T47D (cell line): Measurements from ENCODE around the gene YES1.

Experiments
- DNase-seq, 2 experiments: peaks; one replicate each; pipeline versions ENCODE4 v3.0.0 to v3.0.0-alpha.2; 2011 to 2012; ENCODE audit warnings: low read depth in 1 of 2, low spot score in 1 of 2
- JUND ChIP-seq: IDR thresholded peaks from 2 replicates; pipeline ENCODE4 v1.6.1; 2012; ENCODE audit warnings: low read depth
- in situ Hi-C: cut with HindIII; loops from 2 replicates; pipeline ENCODE4 v1.10.0; 2016; ENCODE audit warnings: low sequenced_read_pairs, low pct_unique_long_range_greater_than_20kb

The YES1 gene

DNA sequence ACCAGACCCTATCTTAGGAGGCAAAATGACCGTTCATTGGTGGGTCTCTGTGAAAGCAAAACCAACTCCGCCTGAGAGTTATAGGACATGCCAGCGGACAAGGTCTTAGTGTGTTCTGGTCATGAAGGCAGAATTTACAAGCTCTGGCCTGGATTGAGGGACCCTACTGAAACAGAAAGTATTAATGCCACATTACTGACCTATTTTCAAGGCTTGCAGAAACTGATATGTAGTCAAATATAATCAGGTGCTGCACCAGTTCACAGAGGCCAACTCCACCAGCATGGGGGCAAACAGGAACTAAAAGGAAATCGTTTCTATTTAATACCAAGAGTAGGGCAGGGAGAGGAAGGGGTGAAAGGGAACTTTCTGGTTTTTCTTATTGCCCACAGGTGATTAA is 134.9 kb downstream of the YES1 start:
- no peak for TF ChIP-seq JUND
- in situ Hi-C loops, result no loop called here
- no peak for DNase-seq

DNA sequence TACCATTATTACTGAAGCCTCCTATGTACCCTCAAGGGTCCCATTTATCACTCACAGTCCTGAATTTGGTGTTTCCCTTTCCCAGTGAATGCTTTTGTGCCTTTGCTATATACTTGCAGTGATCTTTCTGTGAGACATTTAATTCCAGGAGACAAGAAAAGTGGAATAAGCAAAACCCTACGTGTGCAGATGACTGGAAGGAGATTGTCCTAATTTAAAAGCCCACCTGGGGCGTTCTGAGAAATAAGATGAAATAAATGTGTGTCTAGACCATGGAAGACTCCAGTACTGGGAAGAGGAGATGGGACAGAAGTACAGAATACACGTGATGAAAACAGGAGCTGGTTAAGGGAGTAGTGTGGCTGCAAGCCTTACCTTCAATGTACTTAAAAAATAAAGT is 135.3 kb downstream of the YES1 start:
- no peak for TF ChIP-seq JUND
- in situ Hi-C loops, result no loop called here
- no peak for DNase-seq

DNA sequence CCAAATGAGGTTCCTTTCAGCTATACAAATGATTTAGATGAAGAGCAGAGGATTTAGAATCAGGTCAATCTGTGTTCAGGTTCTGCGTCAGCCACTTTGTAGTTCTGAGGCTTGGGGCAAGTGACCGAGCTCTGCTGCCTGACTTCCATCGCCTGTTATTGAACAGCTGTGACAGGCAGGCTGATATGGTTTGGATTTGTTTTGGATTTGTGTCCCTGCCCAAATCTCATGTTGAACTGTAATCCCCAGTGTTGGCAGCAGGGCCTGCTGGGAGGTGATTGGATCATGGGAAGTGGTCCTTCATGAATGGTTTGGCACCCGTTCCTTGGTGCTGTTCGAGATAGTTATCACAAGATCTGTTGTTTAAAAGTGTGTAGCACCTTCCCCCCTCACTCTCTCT is 136.0 kb downstream of the YES1 start:
- no peak for TF ChIP-seq JUND
- in situ Hi-C loops, result no loop called here

DNA sequence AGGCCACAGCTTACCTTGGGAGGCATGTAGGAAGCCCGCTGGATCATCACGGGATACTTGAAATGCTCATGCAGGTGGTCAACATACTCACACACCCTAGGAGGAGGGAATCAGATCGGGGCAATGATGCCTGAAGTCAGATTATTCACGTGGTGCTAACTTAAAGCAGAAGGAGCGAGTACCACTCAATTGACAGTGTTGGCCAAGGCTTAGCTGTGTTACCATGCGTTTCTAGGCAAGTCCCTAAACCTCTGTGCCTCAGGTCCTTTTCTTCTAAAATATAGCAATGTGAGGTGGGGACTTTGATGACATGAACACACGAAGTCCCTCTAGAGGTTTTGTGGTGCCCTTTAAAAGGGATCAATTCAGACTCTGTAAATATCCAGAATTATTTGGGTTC is 136.7 kb downstream of the YES1 start:
- in situ Hi-C loops, result no loop called here
- TF ChIP-seq JUND, result no peak
- DNase-seq, result no peak

More for the DNA sequence above, 136.0 kb downstream of the YES1 start:
- no peak for DNase-seq

DNA sequence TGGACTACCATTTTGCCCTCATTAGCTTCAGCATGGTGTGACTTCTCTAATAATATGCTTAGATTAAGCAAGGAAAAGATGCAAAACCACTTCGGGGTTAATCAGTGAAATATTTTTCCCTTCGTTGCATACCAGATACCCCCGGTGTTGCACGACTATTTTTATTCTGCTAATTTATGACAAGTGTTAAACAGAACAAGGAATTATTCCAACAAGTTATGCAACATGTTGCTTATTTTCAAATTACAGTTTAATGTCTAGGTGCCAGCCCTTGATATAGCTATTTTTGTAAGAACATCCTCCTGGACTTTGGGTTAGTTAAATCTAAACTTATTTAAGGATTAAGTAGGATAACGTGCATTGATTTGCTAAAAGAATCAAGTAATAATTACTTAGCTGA is 138.3 kb downstream of the YES1 start:
- in situ Hi-C loops, result no loop called here
- no peak for TF ChIP-seq JUND
- DNase-seq, result no peak

DNA sequence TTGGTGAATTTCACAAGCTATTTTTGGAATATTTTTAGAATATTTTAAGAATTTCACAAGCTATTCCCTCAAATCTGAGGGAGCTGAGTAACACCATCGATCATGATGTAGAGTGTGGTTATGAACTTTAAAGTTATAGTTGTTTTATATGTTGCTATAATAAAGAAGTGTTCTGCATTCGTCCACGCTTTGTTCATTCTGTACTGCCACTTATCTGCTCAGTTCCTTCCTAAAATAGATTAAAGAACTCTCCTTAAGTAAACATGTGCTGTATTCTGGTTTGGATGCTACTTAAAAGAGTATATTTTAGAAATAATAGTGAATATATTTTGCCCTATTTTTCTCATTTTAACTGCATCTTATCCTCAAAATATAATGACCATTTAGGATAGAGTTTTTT is 138.7 kb downstream of the YES1 start:
- DNase-seq, result no peak
- TF ChIP-seq JUND, result no peak
- in situ Hi-C loops, result no loop called here
